G401 (cell line): ENCODE measurements around the gene ROCK2. TPM values are rescaled to one million over a fixed set of nuclear protein-coding genes. Genes with fewer than 3 reads are reported as not detected.
A peak's percentile ranks its signal among the peaks of the same experiment; 100 is the strongest.
"Not testable (repeated sequence)": the region's sequence is repeated elsewhere in the genome, so short reads cannot be mapped to it uniquely, and the experiment has no call there.

Experiments
- DNase-seq: peaks from one replicate; pipeline ENCODE4 v3.0.0-alpha.2; 2015; ENCODE audit warnings: low spot score
- in situ Hi-C: cut with HindIII; loops from 2 replicates; pipeline ENCODE4 v1.10.0; 2016; ENCODE audit warnings: low sequenced_read_pairs, mixed read lengths
- total RNA-seq: library from RNA; depleted of rRNA; stranded (reverse); fragments of >200 nt; shearing (Covaris generic); gene quantifications from 2 replicates; pipeline ENCODE4 v1.2.3, GENCODE V29; 2014

The ROCK2 gene
- total RNA-seq, 1 experiment from 2014 or later = 24.0 TPM

DNA sequence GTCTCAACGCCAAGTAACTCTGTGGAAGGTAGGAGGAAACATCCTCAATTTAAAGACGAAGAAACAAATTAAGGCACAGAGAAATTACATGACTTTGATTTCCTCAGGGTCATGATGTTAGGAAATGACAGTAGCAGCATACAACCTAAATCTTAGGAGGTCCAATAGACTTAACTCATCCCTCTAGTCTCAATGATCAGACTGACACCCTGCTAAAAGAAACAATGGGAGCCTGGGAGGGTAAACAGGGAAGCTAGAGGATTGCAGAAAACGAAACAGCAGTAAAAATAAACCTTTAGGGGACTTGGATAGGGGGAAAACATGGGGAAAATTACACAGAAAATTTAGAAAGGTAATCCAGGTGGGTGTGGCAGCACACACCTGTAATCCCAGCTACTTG lies 56.0 kb downstream of the ROCK2 start:
- in situ Hi-C loops = no loop called here
- DNase-seq = peak; percentile 41

DNA sequence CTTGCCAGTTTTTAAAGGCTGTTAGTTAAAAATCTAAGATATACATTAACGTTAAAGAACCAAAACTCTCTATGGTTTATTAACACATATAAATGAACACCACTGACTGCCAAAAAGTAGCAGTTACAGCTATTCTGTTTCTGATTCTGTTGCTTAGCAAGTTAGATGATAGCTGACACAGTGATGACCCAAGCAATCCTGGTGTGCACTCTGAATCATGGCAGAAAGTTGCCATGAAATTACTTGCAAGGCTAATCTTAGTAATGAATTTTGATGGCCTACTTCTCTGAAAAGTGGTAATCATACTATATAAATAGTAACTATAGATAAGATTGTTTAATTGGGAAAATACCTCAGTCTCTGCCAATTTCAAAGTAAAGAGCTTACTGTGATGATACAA lies 57.7 kb downstream of the ROCK2 start:
- DNase-seq = no peak

GRCh38 chr2:11286323-11286722 lies 58.1 kb downstream of the ROCK2 start:
- DNase-seq = no peak
- in situ Hi-C loops = no loop called here

More for the DNA sequence above, 57.7 kb downstream of the ROCK2 start:
- in situ Hi-C loops = no loop called here

DNA sequence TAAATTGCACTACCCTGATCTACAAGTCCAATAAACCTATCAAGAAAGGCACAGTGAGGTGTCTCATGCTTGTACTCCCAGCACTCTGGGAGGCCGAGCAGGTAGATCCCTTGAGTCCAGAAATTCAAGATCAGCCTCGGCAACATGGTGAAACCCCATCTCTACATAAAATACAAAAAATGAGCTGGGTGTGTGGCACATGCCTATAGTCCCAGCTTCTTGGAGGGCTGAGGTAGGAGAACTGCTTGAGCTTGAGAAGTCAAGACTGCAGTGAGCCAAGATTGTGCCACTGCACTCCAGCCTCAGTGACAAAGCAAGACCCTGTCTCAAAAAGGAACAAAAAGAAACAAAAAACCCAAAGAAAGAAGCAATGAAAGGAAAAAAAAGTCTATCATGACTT lies 58.9 kb downstream of the ROCK2 start:
- in situ Hi-C loops = no loop called here
- DNase-seq = no peak

DNA sequence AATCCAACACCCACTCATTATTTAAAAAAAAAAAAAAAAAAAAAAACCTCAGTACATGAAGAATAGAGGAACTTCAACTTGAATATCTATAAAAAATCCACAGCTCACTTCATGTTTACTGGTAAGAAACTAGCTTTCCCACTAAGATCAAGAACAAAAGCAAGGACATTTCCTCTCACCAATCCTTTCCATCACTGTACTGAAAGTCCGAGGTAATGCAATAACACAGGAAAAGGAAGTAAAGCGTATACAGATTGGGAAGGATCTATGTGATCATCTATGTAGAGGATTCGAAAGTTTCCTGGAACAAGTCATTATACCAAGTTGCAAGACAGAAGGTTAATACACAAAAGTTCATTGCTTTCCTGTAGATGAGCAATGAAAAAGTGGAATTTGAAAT lies 63.2 kb downstream of the ROCK2 start:
- no peak for DNase-seq
- in situ Hi-C loops = no loop called here

GRCh38 chr2:11280713-11281112 lies 63.7 kb downstream of the ROCK2 start:
- in situ Hi-C loops = no loop called here

DNA sequence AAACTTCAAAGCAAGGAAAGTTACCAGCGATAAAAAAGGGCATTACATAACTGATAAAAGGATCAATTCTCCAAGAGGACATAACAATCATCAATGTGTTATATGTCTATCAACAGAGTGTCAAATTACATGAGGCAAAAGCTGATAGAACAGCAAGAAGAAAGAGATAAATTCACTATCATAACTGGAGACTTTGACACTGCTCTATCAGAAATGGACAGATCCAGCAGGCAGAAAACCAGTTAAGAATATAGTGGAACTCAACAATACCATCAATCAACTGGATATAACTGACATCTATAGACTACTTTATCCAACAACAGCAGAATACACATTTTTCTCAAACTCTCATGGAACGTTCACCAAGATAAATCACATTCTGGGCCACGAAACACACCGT lies 65.0 kb downstream of the ROCK2 start:
- in situ Hi-C loops = no loop called here
- DNase-seq = no peak

More at GRCh38 chr2:11280713-11281112, 63.7 kb downstream of the ROCK2 start:
- no peak for DNase-seq

DNA sequence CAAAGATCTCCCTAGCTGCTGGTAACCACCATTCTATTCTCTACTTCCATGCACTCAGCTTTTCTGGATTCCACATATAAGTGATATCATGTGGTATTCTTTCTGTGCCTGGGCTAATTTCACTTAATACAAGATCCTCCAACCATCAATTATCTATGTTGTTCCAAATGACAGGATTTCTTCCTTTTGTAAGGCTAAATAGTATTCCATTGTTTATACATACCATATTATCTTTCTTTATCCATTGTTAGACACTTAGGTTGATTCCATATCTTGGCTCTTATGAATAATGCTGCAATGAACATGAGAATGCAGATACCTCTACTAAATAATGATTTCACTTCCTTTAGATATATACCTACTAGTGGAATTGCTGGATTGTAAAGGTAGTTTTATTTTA lies 66.2 kb downstream of the ROCK2 start:
- in situ Hi-C loops = no loop called here
- DNase-seq = no peak

GRCh38 chr2:11275910-11276309 lies 68.5 kb downstream of the ROCK2 start:
- in situ Hi-C loops = no loop called here
- no peak for DNase-seq

DNA sequence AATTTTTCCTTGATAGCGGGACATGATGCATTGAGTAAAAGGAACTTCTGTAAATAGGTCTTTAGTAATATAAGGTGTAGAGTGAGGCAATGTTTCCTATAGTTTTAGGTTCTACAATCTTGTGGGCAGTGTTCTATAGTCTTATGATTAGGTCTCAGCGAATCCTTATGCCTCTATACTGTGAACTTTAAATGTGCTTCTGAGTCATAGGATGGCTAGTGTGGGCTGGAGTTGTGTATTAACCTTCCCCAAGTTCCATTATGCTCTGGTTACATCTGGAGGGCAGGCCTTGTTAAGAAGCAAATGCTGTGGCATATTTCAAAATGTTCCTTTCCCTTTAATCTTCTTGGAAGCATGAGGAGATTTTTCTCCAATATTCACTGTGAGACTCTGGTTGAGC lies 73.5 kb downstream of the ROCK2 start:
- in situ Hi-C loops = no loop called here

GRCh38 chr2:11267931-11268330 lies 76.5 kb downstream of the ROCK2 start:
- in situ Hi-C loops = no loop called here
- DNase-seq = no peak

More for the DNA sequence above, 73.5 kb downstream of the ROCK2 start:
- DNase-seq = no peak

GRCh38 chr2:11264818-11265217 lies 79.6 kb downstream of the ROCK2 start:
- DNase-seq = no peak

DNA sequence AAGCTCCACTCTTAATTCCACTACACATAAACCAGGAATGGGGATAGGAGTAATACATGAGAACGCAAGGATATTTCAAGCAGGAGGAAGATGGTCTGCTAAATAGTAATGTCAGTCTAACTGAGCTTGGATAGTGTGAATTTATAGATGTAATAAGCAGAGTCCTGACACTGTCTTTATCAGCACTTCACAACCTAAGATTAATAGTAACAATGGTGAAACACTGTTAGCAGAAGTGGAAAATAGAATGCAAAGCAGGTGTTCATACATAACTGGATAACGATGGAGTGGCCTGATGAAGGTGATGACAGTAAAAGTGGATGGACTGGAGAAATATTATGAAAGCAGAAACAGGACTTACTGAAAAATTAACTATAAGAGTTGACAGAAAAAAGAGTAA lies 80.4 kb downstream of the ROCK2 start:
- no peak for DNase-seq
- in situ Hi-C loops = no loop called here

More at GRCh38 chr2:11264818-11265217, 79.6 kb downstream of the ROCK2 start:
- in situ Hi-C loops = no loop called here

GRCh38 chr2:11263177-11263576 lies 81.3 kb downstream of the ROCK2 start:
- no peak for DNase-seq
- in situ Hi-C loops = no loop called here

DNA sequence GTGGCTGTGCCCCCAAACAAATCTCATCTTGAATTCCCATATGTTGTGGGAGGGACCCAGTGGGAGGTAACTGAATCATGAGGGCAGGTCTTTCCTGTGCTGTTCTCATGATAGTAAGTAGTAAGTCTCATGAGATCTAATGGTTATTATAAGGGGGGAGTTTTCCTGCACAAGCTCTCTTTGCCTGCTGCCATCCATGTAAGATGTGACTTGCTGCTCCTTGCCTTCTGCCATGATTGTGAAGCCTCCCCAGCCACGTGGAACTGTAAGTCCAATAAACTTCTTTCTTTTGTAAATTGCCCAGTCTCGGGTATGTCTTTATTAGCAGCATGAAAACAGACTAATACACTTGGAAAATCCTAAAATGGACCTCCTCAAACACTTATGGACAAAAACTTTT lies 82.0 kb downstream of the ROCK2 start:
- DNase-seq, in situ Hi-C loops: not testable (repeated sequence)

DNA sequence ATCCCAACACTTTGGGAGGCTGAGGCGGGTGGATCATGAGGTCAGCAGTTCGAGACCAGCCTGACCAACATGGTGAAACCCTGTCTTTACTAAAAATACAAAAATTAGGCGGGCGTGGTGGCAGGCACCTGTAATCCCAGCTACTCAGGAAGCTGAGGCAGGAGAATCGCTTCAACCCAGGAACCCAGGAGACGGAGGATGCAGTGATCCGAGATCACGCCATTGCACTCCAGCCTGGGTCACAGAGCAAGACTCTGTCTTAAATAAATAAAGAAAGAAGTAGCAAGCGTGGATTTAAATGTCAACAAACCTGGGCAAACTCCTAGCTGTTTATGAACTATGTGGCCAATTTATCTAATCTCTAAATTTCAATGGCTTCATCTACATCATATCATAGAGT lies 82.9 kb downstream of the ROCK2 start:
- in situ Hi-C loops, DNase-seq: not testable (repeated sequence)

DNA sequence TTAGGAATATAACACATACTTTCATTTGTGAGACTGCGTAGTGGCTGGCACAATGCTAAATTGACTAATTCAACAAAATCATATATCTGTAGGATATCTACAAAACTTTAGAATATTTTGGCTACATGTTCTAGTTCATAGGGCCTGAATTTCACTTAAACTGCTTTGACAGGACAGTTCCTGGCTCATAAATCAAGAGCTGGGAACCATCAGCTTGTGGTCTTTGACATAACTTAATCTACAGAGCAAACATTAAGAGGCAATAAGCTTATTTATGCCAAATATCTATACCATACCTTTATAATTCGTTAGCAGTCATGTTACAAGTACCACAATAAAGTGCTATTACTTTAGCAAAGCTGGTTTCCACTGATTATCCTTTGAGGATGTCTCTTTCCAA lies 83.5 kb downstream of the ROCK2 start:
- in situ Hi-C loops = no loop called here
- no peak for DNase-seq

DNA sequence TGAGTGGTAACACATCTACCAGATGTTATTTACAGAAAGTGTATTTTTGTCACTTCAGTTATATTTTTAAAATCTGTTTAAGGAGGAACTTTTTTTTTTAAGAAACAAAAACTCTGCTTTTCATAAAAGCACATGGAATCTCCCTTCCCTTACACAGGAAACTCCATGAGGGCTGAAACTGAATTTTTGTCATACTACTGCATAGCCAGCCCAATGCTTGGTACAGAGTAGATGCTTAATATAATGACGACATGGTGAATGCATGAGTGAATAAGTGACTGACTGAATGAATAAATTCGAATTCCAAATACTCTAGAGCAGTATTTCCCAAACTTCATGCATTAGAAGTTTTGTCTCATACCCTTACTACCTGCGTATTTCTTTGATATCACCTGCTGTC lies 86.5 kb downstream of the ROCK2 start:
- no peak for DNase-seq
- in situ Hi-C loops = no loop called here

DNA sequence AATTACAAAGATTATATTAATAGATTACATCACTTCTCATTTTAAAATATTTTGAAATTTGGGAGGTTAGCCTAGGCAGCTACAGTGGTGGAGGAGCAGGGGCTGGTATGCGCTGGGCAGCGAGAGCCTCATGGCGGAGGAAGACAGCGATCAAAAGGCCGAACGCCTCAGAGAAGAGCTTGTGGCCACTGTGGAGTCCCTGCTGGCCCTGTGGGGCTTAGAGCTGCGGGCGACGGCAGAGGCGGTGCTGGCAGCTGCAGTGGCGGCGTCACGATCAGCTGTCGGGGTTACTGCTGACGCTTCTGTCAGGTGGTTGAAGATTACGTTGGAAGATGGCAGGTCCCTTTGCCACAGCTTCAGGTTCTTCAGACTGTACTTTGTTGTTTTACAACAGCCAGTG lies 87.4 kb downstream of the ROCK2 start:
- no peak for DNase-seq
- in situ Hi-C loops = no loop called here

GRCh38 chr2:11256166-11256565 lies 88.3 kb downstream of the ROCK2 start:
- no peak for DNase-seq
- in situ Hi-C loops = no loop called here

DNA sequence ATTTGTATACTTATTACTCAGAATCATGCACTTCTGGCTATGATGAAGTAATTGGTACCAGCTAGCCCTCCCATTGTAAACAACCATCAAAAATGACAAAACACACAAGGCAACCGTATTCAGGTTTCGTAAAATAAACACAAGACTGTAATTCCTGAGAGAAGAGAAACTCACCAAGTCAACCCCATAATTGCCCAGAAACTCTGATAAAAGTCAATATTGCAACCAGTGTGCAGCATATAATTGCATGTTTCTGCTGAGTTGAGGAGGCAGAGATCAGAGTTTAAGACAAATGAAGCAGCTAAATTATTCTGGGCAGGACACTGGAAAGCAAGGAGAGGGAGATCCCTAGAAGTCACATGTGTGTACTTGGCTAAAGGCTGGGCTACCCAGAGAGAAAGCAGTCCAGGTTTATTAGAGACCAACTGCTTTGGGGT lies 90.3 kb downstream of the ROCK2 start:
- in situ Hi-C loops = no loop called here
- peak; percentile 42 for DNase-seq

DNA sequence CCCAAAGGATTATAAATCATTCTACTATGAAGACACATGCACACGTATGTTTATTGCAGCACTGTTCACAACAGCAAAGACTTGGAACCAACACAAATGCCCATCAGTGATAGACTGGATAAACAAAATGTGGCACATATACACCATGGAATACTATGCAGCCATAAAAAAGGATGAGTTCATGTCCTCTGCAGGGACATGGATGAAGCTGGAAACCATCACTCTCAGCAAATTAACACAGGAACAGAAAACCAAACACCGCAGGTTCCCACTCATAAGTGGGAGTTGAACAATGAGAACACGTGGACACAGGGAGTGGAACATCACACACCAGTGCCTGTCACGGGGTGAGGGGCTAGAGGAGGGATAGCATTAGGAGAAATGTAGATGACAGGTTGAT lies 92.0 kb downstream of the ROCK2 start:
- in situ Hi-C loops, DNase-seq: not testable (repeated sequence)
